Ascending aorta (tissue), 2 donors: Measurements from ENCODE around the gene ATP5MK. TPM values are rescaled to one million over a fixed set of nuclear protein-coding genes. Genes with fewer than 3 reads are reported as not detected.

ENCODE experiments used
- DNase-seq, 2 donors: peaks; one replicate each; pipeline ENCODE4 v3.0.0-alpha.2; 2019; ENCODE audit warnings: low spot score in 2 of 2
- H3K27ac ChIP-seq, 2 donors: fragments of 200-600 bp; sonication (generic); one replicate each; pipeline ENCODE4 v1.5.1; 2016 to 2017; ENCODE audit warnings: mild to moderate bottlenecking in 1 of 2
- H3K27me3 ChIP-seq: fragments of 200-600 bp; sonication (generic); one replicate; pipeline ENCODE4 v1.5.1; 2017
- H3K36me3 ChIP-seq, 2 donors: fragments of 200-600 bp; sonication (generic); one replicate each; pipeline ENCODE4 v1.5.1; 2016
- H3K4me1 ChIP-seq, 2 donors: fragments of 200-600 bp; sonication (generic); one replicate each; pipeline ENCODE4 v1.5.1; 2016 to 2017; ENCODE audit warnings: mild to moderate bottlenecking in 1 of 2
- H3K4me3 ChIP-seq, 2 donors: fragments of 200-600 bp; sonication (generic); one replicate each; pipeline ENCODE4 v1.5.1; 2016 to 2017; ENCODE audit warnings: mild to moderate bottlenecking in 1 of 2
- H3K9me3 ChIP-seq, 2 donors: fragments of 200-600 bp; sonication (generic); one replicate each; pipeline ENCODE4 v1.5.1; 2016
- intact Hi-C: fragments of 100-400 bp; cut with DNase I; formaldehyde crosslinking; loops from one replicate; pipeline ENCODE4 v1.15.1; 2023
- total RNA-seq: library from RNA; depleted of rRNA; stranded (reverse); fragments of >200 nt; gene quantifications from one replicate; pipeline ENCODE4 v1.1.0, GENCODE V29; 2016
- TF ChIP-seq, protein P1 (sequence below), 3 experiments: fragments of 200-600 bp in 2 of 3; fragments of 450-650 bp in 1 of 3; sonication (generic) in 2 of 3; IDR thresholded peaks; one replicate each; pipeline ENCODE4 v1.5.1; 2016 to 2019; ENCODE audit warnings: antibody characterized with exemption in 3 of 3, mild to moderate bottlenecking in 1 of 3, moderate library complexity in 1 of 3

ATP5MK gene, protein sequence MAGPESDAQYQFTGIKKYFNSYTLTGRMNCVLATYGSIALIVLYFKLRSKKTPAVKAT
- 481 TPM for total RNA-seq

DNA sequence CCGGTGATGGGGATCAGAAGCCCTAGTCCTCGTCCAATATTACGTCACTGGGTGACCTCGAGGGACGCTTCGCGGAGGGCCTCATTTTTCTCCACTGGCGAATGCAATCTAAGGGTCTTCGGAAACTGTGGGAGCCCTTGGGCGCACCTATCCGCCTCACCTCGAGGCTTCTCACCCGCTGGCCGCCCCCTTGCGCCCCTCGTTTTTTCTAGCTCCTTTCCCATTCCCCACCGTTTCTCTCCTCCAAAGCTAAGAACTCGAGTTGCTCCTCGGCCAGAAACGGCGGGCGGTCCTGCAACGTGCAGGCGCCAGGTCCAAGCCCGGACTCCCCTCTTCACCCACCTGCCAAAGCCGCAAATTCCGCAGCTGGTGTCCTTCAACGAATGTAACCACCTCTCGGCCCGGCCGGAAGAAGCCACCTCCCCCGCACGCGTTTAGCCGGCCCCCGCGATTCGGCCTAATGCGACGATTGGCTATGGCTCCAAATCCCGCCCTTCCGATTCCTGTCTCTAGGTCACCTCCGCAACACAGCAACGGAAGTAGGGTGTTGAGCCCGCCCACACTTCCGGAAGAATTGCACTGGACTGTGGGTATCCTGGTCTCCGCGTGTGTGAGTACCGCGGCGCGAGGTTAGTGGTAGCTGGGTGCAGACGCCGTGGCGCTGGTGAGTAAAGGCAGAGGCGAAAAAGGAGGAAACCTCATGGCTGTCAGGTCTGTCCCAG is at the start of gene ATP5MK, which contains the start of gene PDCD11:
TSS of gene ATP5MK (minus strand) at position 409 of the 722 bp plus-strand sequence. CDS start 4,018 bp downstream, outside the sequence.
TSS of gene PDCD11 (plus strand) at position 560 of the 722 bp plus-strand sequence. CDS start 1,801 bp downstream, outside the sequence.
- DNase-seq: peak; percentile 92 to 99
- Histone ChIP-seq H3K36me3 (peaks cover 24 to 36% of the 10 kb centered on the region in 2 donors), H3K4me3 (peak within 1 kb of the TSS; percentile 79 to 99), H3K27ac (peak within 1 kb of the TSS; percentile 81 to 82), H3K27me3 (no peaks in the 10 kb centered on the region), H3K4me1 (peaks cover 10 to 25% of the 10 kb centered on the region in 2 donors), H3K9me3 (no peaks in the 10 kb centered on the region)
- TF ChIP-seq, protein P1, sequence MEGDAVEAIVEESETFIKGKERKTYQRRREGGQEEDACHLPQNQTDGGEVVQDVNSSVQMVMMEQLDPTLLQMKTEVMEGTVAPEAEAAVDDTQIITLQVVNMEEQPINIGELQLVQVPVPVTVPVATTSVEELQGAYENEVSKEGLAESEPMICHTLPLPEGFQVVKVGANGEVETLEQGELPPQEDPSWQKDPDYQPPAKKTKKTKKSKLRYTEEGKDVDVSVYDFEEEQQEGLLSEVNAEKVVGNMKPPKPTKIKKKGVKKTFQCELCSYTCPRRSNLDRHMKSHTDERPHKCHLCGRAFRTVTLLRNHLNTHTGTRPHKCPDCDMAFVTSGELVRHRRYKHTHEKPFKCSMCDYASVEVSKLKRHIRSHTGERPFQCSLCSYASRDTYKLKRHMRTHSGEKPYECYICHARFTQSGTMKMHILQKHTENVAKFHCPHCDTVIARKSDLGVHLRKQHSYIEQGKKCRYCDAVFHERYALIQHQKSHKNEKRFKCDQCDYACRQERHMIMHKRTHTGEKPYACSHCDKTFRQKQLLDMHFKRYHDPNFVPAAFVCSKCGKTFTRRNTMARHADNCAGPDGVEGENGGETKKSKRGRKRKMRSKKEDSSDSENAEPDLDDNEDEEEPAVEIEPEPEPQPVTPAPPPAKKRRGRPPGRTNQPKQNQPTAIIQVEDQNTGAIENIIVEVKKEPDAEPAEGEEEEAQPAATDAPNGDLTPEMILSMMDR (IDR thresholded peaks at IDR 0.05): peak in 1 of 3 experiments; percentile 11
- intact Hi-C loops: loop anchor here (1.0 to 2.0 kb wide), 3 partner anchors 28 to 51 kb away; partner anchors contain the start of gene PCGF6

DNA sequence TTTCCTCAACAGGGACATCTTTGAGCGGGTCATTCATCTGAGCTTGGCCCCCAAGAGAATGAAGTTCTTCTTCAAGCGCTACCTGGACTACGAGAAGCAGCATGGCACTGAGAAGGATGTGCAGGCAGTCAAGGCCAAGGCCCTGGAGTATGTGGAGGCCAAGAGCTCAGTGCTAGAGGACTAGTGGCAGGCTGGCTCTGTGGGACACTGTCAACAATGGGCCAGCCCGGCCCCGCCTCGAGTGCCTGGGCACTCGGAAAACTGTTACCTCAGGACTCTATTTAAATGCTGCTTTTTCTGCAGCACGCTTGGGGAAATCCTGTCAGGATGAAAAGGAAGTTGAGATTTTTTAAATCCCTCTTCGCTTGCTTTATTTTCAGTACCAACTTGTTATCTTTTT is 49.1 kb upstream of the ATP5MK start:
- TF ChIP-seq, protein P1 (IDR thresholded peaks at IDR 0.05): no peak
- H3K4me3 ChIP-seq: no peak overlapping the region
- H3K27me3 ChIP-seq: no peaks in the 10 kb centered on the region
- DNase-seq: no peak
- intact Hi-C loops: no loop called here
- peaks cover 62 to 84% of the 10 kb centered on the region in 2 donors for H3K36me3 ChIP-seq
- peak overlapping the region; percentile 90 to 95 for H3K27ac ChIP-seq
- H3K4me1 ChIP-seq: peaks cover 36 to 51% of the 10 kb centered on the region in 2 donors
- H3K9me3 ChIP-seq: no peaks in the 10 kb centered on the region

DNA sequence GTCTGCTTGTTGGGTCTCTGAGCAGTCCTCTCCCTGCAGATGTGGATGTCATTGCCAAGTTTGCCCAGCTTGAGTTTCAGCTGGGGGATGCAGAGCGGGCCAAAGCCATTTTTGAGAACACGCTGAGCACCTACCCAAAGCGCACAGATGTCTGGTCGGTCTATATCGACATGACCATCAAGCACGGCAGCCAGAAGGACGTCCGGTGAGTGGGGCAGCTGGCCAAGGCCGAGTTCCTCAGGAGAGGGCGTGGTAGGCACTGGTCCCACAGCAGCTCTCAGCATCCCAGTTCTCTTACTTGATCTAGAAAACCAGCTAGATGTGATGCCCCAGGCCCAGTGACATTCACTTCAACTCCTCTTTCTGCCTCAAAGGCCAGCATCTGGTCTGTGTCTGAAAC is 48.2 kb upstream of the ATP5MK start:
- Histone ChIP-seq H3K4me1 (peaks cover 35 to 43% of the 10 kb centered on the region in 2 donors), H3K36me3 (peaks cover 70 to 85% of the 10 kb centered on the region in 2 donors)

DNA sequence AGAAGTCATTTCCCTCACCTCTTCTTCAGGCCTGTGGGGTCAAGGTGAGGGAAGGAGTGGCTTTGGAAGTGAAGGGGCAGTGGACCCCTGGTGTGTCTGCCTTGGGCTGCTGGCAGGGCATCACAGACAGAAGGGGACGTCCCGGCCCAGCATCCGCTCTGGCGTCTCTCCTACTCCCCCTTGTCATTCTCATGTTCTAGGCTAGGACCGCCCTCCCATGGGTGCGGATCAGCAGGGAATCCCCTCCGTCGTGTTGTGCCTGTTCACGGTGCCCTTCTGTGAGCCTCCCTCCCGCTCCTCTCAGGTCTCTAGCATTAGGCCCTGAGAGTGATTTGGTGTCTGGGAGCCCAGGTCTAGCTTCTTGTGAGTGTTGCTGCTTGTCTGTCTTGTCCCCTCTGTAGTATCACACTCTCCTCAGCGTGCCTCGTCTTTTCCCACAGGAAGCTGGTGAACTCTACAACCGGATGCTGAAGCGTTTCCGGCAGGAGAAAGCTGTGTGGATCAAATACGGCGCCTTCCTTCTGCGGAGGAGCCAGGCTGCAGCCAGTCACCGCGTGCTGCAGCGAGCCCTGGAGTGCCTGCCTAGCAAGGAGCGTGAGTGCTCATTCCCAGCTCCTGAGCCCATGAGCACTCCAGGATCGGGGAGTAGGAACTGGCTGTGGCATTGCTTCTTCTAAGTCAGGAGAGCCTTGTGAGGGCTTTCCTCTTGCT is 47.4 kb upstream of the ATP5MK start:
- H3K4me3 ChIP-seq: no peak overlapping the region
- no peaks in the 10 kb centered on the region for H3K27me3 ChIP-seq
- H3K9me3 ChIP-seq: no peaks in the 10 kb centered on the region
- intact Hi-C loops: no loop called here
- TF ChIP-seq, protein P1 (IDR thresholded peaks at IDR 0.05): no peak
- DNase-seq: no peak
- peak overlapping the region; percentile 3 to 90 for H3K27ac ChIP-seq
- H3K4me1 ChIP-seq: peaks cover 29 to 34% of the 10 kb centered on the region in 2 donors
- peaks cover 71 to 86% of the 10 kb centered on the region in 2 donors for H3K36me3 ChIP-seq

More for the DNA sequence above, 48.2 kb upstream of the ATP5MK start:
- TF ChIP-seq, protein P1 (IDR thresholded peaks at IDR 0.05): no peak
- intact Hi-C loops: no loop called here
- Histone ChIP-seq H3K4me3 (no peak overlapping the region), H3K27me3 (no peaks in the 10 kb centered on the region), H3K27ac (peak overlapping the region; percentile 90 to 95), H3K9me3 (no peaks in the 10 kb centered on the region)
- no peak for DNase-seq

DNA sequence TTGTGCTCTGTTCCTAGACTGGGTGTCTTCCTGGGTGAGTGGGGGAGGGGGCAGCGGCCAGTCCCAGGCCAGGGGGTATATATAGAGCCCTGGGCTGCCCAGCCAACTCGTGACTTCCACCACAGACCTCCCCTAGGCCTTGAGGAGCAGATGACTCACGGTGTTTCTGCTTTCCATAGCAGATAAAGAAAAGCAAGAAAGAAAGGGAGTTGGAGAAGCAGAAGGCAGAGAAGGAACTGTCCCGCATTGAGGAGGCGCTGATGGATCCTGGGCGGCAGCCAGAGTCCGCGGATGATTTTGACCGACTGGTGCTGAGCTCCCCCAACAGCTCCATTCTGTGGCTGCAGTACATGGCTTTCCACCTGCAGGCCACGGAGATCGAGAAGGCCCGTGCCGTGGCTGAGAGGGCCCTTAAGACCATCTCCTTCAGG is 45.8 kb upstream of the ATP5MK start:
- no peaks in the 10 kb centered on the region for H3K9me3 ChIP-seq
- H3K27ac ChIP-seq: peak overlapping the region; percentile 25 to 90
- H3K4me1 ChIP-seq: peaks cover 16 to 21% of the 10 kb centered on the region in 2 donors
- H3K36me3 ChIP-seq: peaks cover 68 to 87% of the 10 kb centered on the region in 2 donors
- H3K27me3 ChIP-seq: no peaks in the 10 kb centered on the region
- no peak overlapping the region for H3K4me3 ChIP-seq
- TF ChIP-seq, protein P1 (IDR thresholded peaks at IDR 0.05): no peak
- DNase-seq: no peak
- intact Hi-C loops: no loop called here
